SW480 (cell line): Measurements from ENCODE around the gene ABCF1.
A peak's percentile ranks its signal among the peaks of the same experiment; 100 is the strongest.
"Not testable (repeated sequence)": the region's sequence is repeated elsewhere in the genome, so short reads cannot be mapped to it uniquely, and the experiment has no call there.

Experiments
- DNase-seq: peaks from one replicate; pipeline ENCODE4 v3.0.0-alpha.2; 2016; ENCODE audit warnings: low spot score

The ABCF1 gene

DNA sequence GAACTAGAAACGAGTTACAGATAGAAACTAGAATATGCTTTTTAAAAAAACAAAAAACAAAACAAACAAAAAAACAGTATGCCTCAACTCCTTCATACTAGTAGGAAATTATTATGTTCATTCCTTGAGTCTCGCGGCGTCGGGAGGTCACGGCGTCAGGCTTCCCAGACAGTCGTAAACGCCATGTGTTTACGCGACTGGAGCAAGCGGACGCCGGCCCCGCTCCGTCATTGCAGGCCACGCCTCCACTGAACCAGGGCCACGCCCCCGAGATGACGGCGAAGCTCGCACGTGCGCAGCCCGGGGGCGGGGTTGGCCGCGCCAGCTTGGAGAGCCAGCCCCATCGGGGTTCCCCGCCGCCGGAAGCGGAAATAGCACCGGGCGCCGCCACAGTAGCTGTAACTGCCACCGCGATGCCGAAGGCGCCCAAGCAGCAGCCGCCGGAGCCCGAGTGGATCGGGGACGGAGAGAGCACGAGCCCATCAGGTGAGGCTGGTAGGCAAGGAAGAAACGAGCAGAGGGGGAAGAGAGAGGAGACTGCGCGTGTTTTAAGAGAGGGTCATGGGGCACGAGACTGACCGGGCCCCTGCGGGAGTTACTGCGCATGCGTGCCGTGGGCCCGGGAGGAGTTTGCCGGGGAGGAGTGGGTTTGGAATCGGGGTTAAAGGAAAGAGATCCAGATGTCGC lies at the start of gene ABCF1:
ABCF1 (plus strand) TSS at position 368 of the 687 bp plus-strand sequence; CDS start at position 414, 46 bp downstream.
- DNase-seq: peak; percentile 88

DNA sequence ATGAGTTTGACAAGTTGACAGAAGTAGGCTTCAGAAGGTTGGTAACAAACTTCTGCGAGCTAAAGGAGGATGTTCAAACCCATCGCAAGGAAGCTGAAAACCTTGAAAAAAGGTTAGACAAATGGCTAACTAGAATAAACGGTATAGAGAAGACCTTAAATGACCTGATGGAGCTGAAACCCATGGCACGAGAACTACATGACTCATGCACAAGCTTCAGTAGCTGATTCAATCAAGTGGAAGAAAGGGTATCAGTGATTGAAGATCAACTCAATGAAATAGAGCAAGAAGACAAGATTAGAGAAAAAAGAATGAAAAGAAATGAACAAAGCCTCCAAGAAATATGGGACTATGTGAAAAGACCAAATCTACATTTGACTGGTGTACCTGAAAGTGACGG lies 49.3 kb upstream of the ABCF1 start:
- DNase-seq: not testable (repeated sequence)

- DNase-seq: not testable (repeated sequence)
These were observed 44.8 kb upstream of the ABCF1 start for GRCh38 chr6:30526444-30526843.

DNA sequence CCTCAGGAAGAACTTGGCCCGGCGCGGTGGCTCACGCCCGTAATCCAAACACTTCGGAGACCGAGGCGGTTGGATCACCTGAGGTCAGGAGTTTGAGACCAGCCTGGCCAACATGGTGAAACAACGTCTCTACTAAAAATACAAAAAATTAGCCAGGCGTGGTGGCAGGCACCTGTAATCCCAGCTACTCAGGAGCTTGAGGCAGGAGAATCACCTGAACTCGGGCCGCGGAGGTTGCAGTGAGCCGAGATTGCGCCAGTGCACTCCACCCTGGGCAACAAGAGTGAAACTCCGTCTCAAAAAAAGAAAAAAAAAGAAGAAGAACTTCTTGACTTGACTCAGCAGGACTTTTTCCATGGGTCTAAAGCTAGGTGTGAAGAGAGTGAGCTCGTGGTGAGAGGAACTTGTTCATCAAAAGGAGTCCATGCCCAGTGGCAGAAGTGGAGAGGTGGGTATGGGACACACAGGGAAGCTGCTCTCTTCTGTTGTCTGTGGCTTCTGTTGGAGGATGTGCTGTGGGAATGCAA lies 41.8 kb upstream of the ABCF1 start:
- DNase-seq: not testable (repeated sequence)

- no peak for DNase-seq
These were observed 41.2 kb upstream of the ABCF1 start for GRCh38 chr6:30530014-30530413.

- no peak for DNase-seq
These were observed 37.6 kb upstream of the ABCF1 start for GRCh38 chr6:30533460-30534294.

GRCh38 chr6:30537931-30538330 lies 33.3 kb upstream of the ABCF1 start:
- no peak for DNase-seq

DNA sequence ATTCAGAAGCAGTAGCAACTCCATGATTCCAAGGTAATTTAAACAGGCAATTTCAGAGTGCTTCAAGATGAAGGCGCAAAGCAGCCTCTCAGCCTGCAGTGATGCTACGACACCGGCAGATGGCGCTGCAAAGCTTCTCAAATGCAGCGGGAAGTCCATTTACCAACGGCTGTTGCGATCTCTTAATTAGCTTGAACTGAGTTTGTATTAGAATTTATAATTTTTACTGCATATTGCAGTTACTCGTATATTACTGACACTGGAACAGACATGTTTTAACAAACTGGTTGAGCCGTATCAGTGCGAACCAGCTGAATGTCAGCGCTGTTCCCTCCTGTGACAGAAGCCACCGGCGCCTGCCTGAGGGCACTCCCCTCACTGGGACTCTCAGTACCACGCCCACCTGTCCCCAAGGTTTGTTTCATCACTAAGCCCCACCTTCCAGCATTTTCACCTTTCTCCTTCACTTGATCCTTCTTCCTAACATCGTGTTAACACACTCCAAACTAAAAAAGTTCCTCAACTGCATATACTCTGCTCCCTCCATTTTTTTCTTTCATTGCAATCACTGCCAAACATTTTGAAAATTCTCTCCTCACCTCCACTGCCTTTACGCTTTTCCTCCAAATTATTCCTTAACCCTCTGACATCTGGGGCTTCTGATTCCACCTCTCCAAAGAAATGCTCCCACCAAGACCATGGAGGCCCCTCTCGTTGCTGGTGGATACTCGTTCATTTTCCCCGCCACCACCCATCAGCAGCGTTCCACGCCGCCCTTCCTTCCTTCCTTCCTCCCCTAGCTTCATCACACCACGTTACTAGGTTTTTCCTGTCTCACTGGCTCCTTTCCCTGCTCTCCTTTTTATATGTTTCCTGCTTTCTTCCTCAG lies 29.5 kb upstream of the ABCF1 start:
- peak; percentile 70 for DNase-seq

DNA sequence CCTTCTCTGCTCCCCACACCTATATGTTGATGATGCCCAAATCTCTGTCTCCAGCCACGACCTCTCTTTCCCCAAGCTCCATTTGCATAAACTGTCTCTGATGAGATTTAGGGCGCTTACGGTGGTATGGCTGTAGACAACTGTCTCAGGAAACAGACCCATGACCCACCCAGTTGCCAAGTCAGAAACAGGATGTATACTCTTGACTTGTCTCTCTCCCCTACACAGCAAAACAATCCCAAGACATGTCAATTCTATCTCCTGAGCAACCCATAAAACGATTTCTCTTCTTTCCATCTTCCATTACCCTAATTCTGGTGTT lies 28.9 kb upstream of the ABCF1 start:
- DNase-seq: no peak

DNA sequence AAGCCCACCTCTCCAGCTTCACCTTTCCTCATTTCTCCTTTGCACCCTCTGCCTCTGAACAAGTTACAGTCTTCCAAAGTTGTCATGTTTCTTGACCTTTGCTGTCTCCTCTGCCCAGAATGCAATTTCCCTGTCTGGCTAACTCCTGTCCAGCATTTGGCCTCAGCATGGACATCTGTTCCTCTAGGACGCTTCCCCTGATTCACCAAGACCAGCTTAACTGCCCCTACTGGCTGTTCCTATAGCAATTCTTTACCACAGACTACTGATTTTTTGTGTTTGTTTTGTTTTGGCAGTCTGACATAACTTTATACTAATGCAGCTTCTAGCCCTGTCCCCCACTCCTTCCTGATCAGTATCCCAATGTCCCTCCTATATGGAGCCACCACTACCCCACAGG lies 28.3 kb upstream of the ABCF1 start:
- DNase-seq: no peak

GRCh38 chr6:30543821-30544220 lies 27.4 kb upstream of the ABCF1 start:
- no peak for DNase-seq

- DNase-seq: peak; percentile 76
These were observed 26.5 kb upstream of the ABCF1 start for GRCh38 chr6:30544666-30545272.

DNA sequence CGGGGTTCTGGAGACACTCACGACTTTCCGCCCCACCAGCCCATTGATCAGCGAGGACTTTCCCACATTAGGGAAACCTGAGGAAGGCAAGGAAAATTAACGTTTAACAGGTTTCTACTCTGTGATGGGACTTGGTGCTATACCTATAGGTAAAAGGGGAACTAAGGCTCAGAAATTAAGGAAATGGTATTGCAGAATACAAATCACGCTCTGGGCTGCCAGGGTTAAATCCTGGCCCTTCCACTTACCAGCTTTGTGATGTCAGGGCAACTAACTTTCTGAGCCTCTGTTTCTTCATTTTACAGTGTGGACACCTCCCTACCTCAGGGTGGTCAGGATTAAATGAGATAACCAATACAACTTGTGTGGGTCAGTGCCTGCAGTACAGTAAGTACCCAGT lies 23.8 kb upstream of the ABCF1 start:
- DNase-seq: no peak

DNA sequence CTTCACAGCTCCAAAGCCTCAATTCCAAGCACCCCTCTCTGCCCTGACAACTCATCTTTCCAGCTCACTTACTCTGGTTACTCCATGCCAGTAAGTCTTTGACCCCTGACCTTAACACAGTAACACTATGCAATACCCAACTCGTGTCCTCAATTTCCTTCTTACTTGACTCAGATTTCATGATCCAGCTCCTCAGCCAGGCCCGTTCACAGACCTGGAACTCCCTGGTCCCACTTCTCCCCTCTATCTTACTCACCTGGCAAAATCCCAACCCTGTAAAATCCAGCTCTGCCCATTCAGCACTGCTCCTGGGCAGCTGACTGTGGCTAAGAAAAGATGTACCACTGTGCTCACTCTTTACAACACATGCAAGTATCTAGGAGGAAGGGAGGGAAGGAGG lies 22.9 kb upstream of the ABCF1 start:
- no peak for DNase-seq

GRCh38 chr6:30554404-30554803 lies 16.8 kb upstream of the ABCF1 start:
- DNase-seq: no peak

- no peak for DNase-seq
These were observed 16.1 kb upstream of the ABCF1 start for GRCh38 chr6:30554962-30555815.

GRCh38 chr6:30555816-30556065 lies 15.5 kb upstream of the ABCF1 start:
- no peak for DNase-seq

- DNase-seq: peak; percentile 94
These were observed 15.0 kb upstream of the ABCF1 start, which contains the start of gene GNL1 for GRCh38 chr6:30556066-30556905. GNL1 (minus strand) TSS chr6:30556489; CDS start chr6:30556203, 286 bp downstream.

GRCh38 chr6:30556906-30557682 lies 14.1 kb upstream of the ABCF1 start, which contains the start of gene PRR3:
PRR3 (plus strand) TSS chr6:30557295; CDS start chr6:30557345, 50 bp downstream.
- peak; percentile 88 for DNase-seq
